ENCODE measurements around the gene BAD. TPM values are rescaled to one million over a fixed set of nuclear protein-coding genes. Genes with fewer than 3 reads are reported as not detected.

The BAD gene
- total RNA-seq, 1 experiment from 2014 or later = 368 TPM

DNA sequence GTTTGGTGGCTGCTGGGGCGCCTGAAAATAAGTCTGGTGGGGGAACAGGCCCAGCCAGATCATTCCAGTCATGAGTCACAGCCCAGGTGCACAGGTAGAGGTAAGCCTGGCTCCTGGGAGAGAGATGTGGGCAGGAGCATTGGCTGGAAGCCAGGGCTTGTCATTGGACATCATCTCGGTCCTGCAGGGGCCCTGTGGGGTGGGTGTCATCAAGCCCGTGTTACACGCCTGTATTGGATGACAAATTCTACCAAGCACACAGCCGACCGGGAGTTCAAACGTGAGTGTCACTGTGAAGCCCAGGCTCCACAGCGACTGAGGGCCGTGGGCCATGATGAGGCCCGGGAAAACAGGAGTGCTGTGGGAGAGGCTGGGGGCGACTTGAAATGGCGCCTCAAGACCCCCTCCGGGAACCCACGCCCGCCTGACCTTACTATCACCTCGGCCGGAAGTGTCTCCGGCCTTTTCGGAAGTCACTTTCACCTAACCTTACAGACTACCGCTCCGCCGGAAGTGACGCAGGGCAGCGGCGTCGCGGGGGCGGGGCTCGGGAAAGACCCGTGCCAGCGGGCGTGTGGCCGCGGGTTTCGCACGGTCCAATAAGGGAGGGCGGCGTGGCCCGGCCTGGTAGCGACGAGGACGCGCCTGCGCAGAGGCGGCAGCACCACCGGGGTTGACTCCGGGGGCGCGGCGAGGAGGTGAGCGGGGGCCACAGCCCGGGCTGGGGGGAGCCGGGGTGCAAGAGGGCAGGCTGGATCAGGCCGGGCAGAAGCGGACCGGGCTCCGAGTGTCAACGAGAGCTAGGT, 43.8 kb downstream of the BAD start, which contains the start of gene FKBP2:
Gene FKBP2 (plus strand): TSS at position 661 of the 806 bp plus-strand sequence. CDS start 1,293 bp downstream, outside the sequence.
- peak; percentile 23 for ATAC-seq
- H3K79me2 ChIP-seq (ENCODE audit: low read length) = peaks cover 43% of the 10 kb centered on the region
- peak within 1 kb of the TSS; percentile 98 for H3K27ac ChIP-seq (ENCODE audit: low read length)
- peak within 1 kb of the TSS; percentile 94 for H3K4me2 ChIP-seq (ENCODE audit: low read length)
- BruUV-seq (replicated peaks) = TSS peak; percentile 57
- intact Hi-C loops (cut with micrococcal nuclease) = loop anchor here (2.0 kb wide), 1 partner anchor 64 kb away; the partner anchor contains the start of gene ESRRA
- ChIA-PET POLR2A (ENCODE audit: unreplicated experiment) (interaction anchor here (0.6 to 1.0 kb wide), 5 partner anchors 10 to 505 kb away, joined by 3 to 9 read pairs (median 4); partner anchors contain the start of gene PRDX5), CTCF (interaction anchor here (0.7 to 1.1 kb wide), 4 partner anchors 12 to 60 kb away, joined by 3 to 5 read pairs (median 4); partner anchors contain the start of gene CATSPERZ)
- H3K9me2 ChIP-seq (replicated peaks; ENCODE audit: low read length) = no peaks in the 10 kb centered on the region
- TF ChIP-seq EZH2 (IDR thresholded peaks at IDR 0.05; ENCODE audit: low read length, unreplicated experiment) (no peak), EZH2phosphoT487 (IDR thresholded peaks at IDR 0.05; ENCODE audit: borderline replicate concordance, low read length) (no peak; the same call in 1 of the 2 replicates), CTCF (conservative IDR thresholded peaks at IDR 0.05; ENCODE audit: low read depth, low read length) (no peak)
- H3K9me3 ChIP-seq (ENCODE audit: low read length) = no peaks in the 10 kb centered on the region
- H3K27me3 ChIP-seq (ENCODE audit: low read length) = no peaks in the 10 kb centered on the region
- H4K20me1 ChIP-seq (ENCODE audit: low read length) = peaks cover 8% of the 10 kb centered on the region; the same call in 1 of the 2 replicates
- H3K4me3 ChIP-seq (ENCODE audit: low read length) = peak within 1 kb of the TSS; percentile 87
- H3K36me3 ChIP-seq (ENCODE audit: low read depth, low read length) = peaks cover 14% of the 10 kb centered on the region; the same call in 1 of the 2 replicates
- H3F3A ChIP-seq (ENCODE audit: low read length, unreplicated experiment) = peaks cover 16% of the 10 kb centered on the region
- H2AFZ ChIP-seq (ENCODE audit: low read length) = peak within 1 kb of the TSS; percentile 79
- peak; percentile 99 for DNase-seq
- H3K4me1 ChIP-seq (ENCODE audit: insufficient read depth, low read length) = peaks cover 71% of the 10 kb centered on the region
- H3K9ac ChIP-seq (ENCODE audit: low read length) = peak within 1 kb of the TSS; percentile 89

GRCh38 chr11:64239662-64240434, 44.6 kb downstream of the BAD start:
- Histone ChIP-seq H3K4me1 (ENCODE audit: insufficient read depth, low read length) (peaks cover 72% of the 10 kb centered on the region), H3K27me3 (ENCODE audit: low read length) (no peaks in the 10 kb centered on the region), H3K9me3 (ENCODE audit: low read length) (no peaks in the 10 kb centered on the region), H3K4me2 (ENCODE audit: low read length) (peak overlapping the region; percentile 94), H3F3A (ENCODE audit: low read length, unreplicated experiment) (peaks cover 16% of the 10 kb centered on the region), H3K4me3 (ENCODE audit: low read length) (no peak overlapping the region; the same call in 1 of the 2 replicates), H3K9ac (ENCODE audit: low read length) (no peak overlapping the region), H2AFZ (ENCODE audit: low read length) (no peak overlapping the region), H3K9me2 (replicated peaks; ENCODE audit: low read length) (no peaks in the 10 kb centered on the region), H4K20me1 (ENCODE audit: low read length) (peaks cover under 1% of the 10 kb centered on the region; the same call in 1 of the 2 replicates), H3K36me3 (ENCODE audit: low read depth, low read length) (peaks cover 12% of the 10 kb centered on the region; the same call in 1 of the 2 replicates), H3K79me2 (ENCODE audit: low read length) (peaks cover 39% of the 10 kb centered on the region), H3K27ac (ENCODE audit: low read length) (peak overlapping the region; percentile 98)
- no peak for ATAC-seq
- no peak for TF ChIP-seq CTCF (conservative IDR thresholded peaks at IDR 0.05; ENCODE audit: low read depth, low read length)
- no peak for TF ChIP-seq EZH2phosphoT487 (IDR thresholded peaks at IDR 0.05; ENCODE audit: borderline replicate concordance, low read length)
- TF ChIP-seq EZH2 (IDR thresholded peaks at IDR 0.05; ENCODE audit: low read length, unreplicated experiment) = no peak
- intact Hi-C loops (cut with micrococcal nuclease) = loop anchor here (2.0 kb wide), 1 partner anchor 65 kb away; the partner anchor contains the start of gene ESRRA
- ChIA-PET POLR2A (ENCODE audit: unreplicated experiment) (interaction anchor here (0.6 kb wide), 2 partner anchors 11 to 1513 kb away, joined by 3 to 4 read pairs; partner anchors contain the start of gene HNRNPUL2), CTCF (no interaction called here)
- no peak for DNase-seq
- BruUV-seq (replicated peaks) = no TSS peak

All from PC-3 (cell line).